BE2C (cell line): ENCODE measurements around the gene KRTAP1-3.
"Not testable (repeated sequence)": the region's sequence is repeated elsewhere in the genome, so short reads cannot be mapped to it uniquely, and the experiment has no call there.

Experiments
- DNase-seq: peaks from one replicate; pipeline ENCODE4 v3.0.0-alpha.2; 2020
- H3K27me3 ChIP-seq: fragments of 250-450 bp; sonication (Bioruptor Pico); 2 replicates; pipeline ENCODE4 v1.5.1; 2020; ENCODE audit warnings: mild to moderate bottlenecking
- H3K36me3 ChIP-seq: fragments of 250-450 bp; sonication (Bioruptor Pico); 2 replicates; pipeline ENCODE4 v1.5.1; 2020; ENCODE audit warnings: mild to moderate bottlenecking
- H3K4me1 ChIP-seq: fragments of 250-450 bp; sonication (Bioruptor Pico); 2 replicates; pipeline ENCODE4 v1.5.1; 2020
- H3K4me3 ChIP-seq: 2 replicates; pipeline ENCODE4 v1.5.1; 2011; ENCODE audit warnings: low read depth, low read length
- H3K9me3 ChIP-seq: fragments of 250-450 bp; sonication (Bioruptor Pico); 2 replicates; pipeline ENCODE4 v1.5.1; 2020
- TF ChIP-seq, protein P1 (sequence below): IDR thresholded peaks from 2 replicates; pipeline ENCODE4 v1.5.1; 2012; ENCODE audit warnings: mild to moderate bottlenecking, low read depth, low read length

Gene KRTAP1-3

DNA sequence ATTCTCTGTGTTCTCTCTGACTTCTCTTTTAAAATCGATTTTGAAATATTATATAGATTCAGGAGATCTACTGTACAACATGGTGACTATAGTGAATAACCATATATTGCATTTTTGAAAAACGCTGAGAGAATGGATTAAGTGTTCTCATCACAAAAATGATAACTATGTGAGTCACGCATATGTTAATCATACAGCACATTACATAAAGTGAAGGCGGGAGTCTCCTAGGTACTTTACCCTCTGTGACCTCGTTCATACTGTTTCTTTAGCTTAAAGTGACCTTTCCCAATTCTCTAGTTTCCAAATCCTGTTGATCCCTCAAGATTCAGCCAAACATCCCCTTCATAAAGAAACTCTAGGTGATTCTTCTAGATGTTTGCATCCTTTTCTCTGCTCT lies 31.9 kb downstream of the KRTAP1-3 start:
- H3K4me1 ChIP-seq, result no peaks in the 10 kb centered on the region
- DNase-seq, result no peak
- no peaks in the 10 kb centered on the region for H3K9me3 ChIP-seq
- no peak overlapping the region for H3K4me3 ChIP-seq
- TF ChIP-seq, protein P1, sequence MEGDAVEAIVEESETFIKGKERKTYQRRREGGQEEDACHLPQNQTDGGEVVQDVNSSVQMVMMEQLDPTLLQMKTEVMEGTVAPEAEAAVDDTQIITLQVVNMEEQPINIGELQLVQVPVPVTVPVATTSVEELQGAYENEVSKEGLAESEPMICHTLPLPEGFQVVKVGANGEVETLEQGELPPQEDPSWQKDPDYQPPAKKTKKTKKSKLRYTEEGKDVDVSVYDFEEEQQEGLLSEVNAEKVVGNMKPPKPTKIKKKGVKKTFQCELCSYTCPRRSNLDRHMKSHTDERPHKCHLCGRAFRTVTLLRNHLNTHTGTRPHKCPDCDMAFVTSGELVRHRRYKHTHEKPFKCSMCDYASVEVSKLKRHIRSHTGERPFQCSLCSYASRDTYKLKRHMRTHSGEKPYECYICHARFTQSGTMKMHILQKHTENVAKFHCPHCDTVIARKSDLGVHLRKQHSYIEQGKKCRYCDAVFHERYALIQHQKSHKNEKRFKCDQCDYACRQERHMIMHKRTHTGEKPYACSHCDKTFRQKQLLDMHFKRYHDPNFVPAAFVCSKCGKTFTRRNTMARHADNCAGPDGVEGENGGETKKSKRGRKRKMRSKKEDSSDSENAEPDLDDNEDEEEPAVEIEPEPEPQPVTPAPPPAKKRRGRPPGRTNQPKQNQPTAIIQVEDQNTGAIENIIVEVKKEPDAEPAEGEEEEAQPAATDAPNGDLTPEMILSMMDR, result no peak
- H3K36me3 ChIP-seq, result no peaks in the 10 kb centered on the region
- H3K27me3 ChIP-seq, result peaks cover 23% of the 10 kb centered on the region

DNA sequence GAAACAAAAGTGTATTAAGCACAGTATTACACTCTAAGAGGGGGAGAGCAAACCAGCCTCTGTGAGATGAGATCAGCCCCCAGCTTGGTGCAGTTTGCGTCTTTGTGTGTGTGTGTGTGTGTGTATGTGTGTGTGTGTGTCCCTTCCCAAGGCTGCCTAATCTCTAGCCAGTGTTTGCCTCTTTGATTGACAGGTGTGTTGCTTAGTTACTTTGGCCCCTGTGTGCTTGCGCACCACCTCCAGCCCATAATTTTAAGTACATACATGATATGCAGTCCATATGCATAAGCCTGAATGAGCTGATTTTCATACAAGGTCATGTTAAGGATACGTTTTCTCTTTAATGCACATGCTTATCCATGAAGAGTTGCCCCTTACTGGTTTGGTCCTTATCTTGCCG lies 32.9 kb downstream of the KRTAP1-3 start:
- no peak for DNase-seq
- no peaks in the 10 kb centered on the region for H3K9me3 ChIP-seq
- H3K4me3 ChIP-seq, result no peak overlapping the region
- H3K27me3 ChIP-seq, result peaks cover 32% of the 10 kb centered on the region
- TF ChIP-seq, protein P1, result no peak
- no peaks in the 10 kb centered on the region for H3K36me3 ChIP-seq
- H3K4me1 ChIP-seq, result no peaks in the 10 kb centered on the region

DNA sequence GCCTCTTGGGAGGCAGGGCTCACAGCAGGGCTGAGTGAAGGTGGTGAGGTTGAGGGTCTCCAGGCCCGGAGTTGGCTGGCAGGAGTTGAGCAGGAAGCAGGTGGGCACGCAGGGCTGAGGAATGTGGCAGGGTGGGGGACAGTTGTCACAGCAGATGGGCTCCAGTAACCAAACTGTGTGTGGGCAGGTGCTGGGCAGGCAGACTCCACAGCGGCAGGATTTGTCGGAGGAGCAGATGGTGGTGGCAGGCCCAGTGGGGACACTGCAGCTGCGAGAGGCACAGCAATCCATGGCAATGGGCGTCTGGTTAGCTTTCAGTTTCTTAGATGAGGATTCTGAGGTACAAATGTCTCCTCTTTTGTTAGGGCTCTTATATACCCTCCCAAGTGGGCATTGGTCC lies 35.1 kb downstream of the KRTAP1-3 start, which contains the start of gene KRTAP3-2:
Gene KRTAP3-2, minus strand, starts transcription at position 344 of the 400 bp plus-strand sequence. Its CDS starts 53 bp downstream, at position 291.
- H3K27me3 ChIP-seq, result peaks cover 38% of the 10 kb centered on the region
- not testable (repeated sequence) for H3K4me1 ChIP-seq, H3K4me3 ChIP-seq, H3K9me3 ChIP-seq, DNase-seq, H3K36me3 ChIP-seq

DNA sequence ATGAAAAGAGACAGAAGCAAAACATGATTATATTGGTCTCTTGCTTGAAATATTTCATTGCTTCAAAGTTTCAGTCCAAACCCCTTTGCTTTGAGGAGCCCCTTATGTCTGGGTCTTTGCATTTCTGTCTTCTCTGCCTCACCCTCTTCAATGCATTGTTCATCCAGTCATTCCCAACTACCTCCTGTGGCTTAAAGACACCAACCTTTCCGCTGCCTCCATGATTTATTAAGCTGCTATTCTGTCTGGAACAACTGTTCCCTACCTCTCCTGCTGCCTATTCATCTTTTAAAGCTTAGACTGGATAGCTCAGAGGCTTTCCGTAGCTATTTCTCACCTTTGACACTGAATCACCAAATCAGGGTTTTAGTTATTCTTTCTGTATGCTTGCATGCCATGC lies 37.3 kb downstream of the KRTAP1-3 start:
- Histone ChIP-seq H3K27me3 (peaks cover 36% of the 10 kb centered on the region), H3K9me3 (no peaks in the 10 kb centered on the region), H3K36me3 (no peaks in the 10 kb centered on the region), H3K4me1 (no peaks in the 10 kb centered on the region), H3K4me3 (no peak overlapping the region)
- TF ChIP-seq, protein P1, result no peak
- DNase-seq, result no peak

DNA sequence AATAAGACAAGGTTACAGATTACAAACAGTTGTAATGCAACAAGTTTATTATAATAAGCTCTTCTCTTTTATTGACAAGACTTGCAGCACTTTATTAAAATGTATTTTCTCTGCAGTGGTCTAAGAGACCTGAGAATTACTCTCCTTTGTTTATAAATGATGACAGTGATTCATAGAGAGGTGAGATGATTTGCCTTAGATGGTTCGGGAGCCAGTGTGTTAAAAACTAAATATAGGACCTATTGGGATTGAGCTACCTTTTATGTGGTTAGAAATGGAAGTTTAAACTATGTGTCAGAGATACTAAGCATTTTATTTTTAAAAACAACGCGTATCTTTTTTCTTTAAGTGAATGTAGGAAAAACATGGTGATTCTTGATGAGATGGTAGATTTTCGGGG lies 37.8 kb downstream of the KRTAP1-3 start:
- TF ChIP-seq, protein P1, result no peak
- no peaks in the 10 kb centered on the region for H3K36me3 ChIP-seq
- DNase-seq, result no peak
- no peak overlapping the region for H3K4me3 ChIP-seq
- H3K27me3 ChIP-seq, result peaks cover 36% of the 10 kb centered on the region
- H3K9me3 ChIP-seq, result no peaks in the 10 kb centered on the region
- no peaks in the 10 kb centered on the region for H3K4me1 ChIP-seq

DNA sequence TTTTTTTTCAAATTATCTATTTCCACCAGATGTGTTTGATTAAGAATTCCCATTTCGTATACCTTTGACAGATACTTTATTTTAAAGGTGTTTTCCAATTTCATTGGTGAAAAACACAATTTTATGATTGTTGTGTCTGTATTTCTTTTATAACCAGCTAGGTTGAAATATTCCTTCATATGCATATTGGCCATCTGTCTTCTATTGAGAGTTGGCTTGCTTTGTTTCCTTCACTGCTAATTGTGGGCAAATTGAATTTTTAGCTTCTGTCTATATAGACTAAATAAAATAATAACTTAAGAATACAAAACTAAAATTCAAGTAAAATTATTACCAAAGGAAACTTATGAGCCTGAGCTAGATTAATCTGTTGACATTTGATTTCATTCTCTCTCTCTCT lies 39.6 kb downstream of the KRTAP1-3 start:
- Histone ChIP-seq H3K9me3 (no peaks in the 10 kb centered on the region), H3K4me1 (no peaks in the 10 kb centered on the region), H3K36me3 (no peaks in the 10 kb centered on the region), H3K4me3 (no peak overlapping the region), H3K27me3 (peaks cover 36% of the 10 kb centered on the region)
- TF ChIP-seq, protein P1, result no peak
- DNase-seq, result no peak

DNA sequence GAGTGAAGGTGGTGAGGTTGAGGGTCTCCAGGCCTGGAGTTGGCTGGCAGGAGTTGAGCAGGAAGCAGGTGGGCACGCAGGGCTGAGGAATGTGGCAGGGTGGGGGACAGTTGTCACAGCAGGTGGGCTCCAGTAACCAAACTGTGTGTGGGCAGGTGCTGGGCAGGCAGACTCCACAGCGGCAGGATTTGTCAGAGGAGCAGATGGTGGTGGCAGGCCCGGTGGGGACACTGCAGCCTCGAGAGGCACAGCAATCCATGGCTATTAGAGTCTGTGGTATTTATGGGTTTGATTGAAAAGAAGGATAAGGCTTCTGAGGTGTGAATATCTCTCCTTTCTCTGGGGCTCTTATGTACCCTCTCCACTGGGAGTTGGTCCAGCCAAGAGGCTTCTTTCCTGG lies 40.8 kb downstream of the KRTAP1-3 start, which contains the start of gene KRTAP3-3:
Gene KRTAP3-3, minus strand, starts transcription at position 326 of the 400 bp plus-strand sequence. Its CDS starts 67 bp downstream, at position 259.
- DNase-seq, result no peak
- H3K4me3 ChIP-seq, result no peak within 1 kb of the TSS
- TF ChIP-seq, protein P1, result no peak
- no peaks in the 10 kb centered on the region for H3K36me3 ChIP-seq
- H3K27me3 ChIP-seq, result peaks cover 28% of the 10 kb centered on the region
- H3K4me1 ChIP-seq, result no peaks in the 10 kb centered on the region
- no peaks in the 10 kb centered on the region for H3K9me3 ChIP-seq
